Heart left ventricle (tissue), 16 donors: ENCODE results near the gene DCAF4L1. TPM values are rescaled to one million over a fixed set of nuclear protein-coding genes. Genes with fewer than 3 reads are reported as not detected.

Experiments
- ATAC-seq, 4 donors: fragments of 200-7000 bp; cut with Tn5 transposase; one replicate each; pipeline ENCODE4 v1.9.1; 2020 to 2022; ENCODE audit warnings: moderate library complexity in 4 of 4, mild to moderate bottlenecking in 3 of 4, moderate number of reproducible peaks in 1 of 4
- DNase-seq, 5 donors: peaks; one replicate each; pipeline ENCODE4 v3.0.0-alpha.2; 2020
- H3K27ac ChIP-seq, 12 donors: fragments of 200-600 bp; sonication (generic) in 4 of 12; one replicate each; pipeline versions ENCODE4 v1.5.0 to v1.8.0; 2016 to 2022; ENCODE audit warnings: mild to moderate bottlenecking in 2 of 12
- H3K27me3 ChIP-seq, 9 donors: fragments of 200-600 bp; sonication (generic) in 2 of 9; one replicate each; pipeline versions ENCODE4 v1.5.1 to v1.8.0; 2016 to 2022; ENCODE audit warnings: mild to moderate bottlenecking in 3 of 9
- H3K36me3 ChIP-seq, 9 donors: fragments of 200-600 bp; sonication (generic) in 2 of 9; one replicate each; pipeline versions ENCODE4 v1.5.0 to v1.8.0; 2018 to 2022; ENCODE audit warnings: mild to moderate bottlenecking in 2 of 9
- H3K4me1 ChIP-seq, 12 donors: fragments of 200-600 bp; sonication (generic) in 4 of 12; one replicate each; pipeline versions ENCODE4 v1.5.0 to v1.8.0; 2016 to 2022; ENCODE audit warnings: mild to moderate bottlenecking in 3 of 12
- H3K4me3 ChIP-seq, 12 donors: fragments of 200-600 bp; sonication (generic) in 4 of 12; one replicate each; pipeline versions ENCODE4 v1.5.0 to v1.8.0; 2017 to 2022; ENCODE audit warnings: mild to moderate bottlenecking in 9 of 12, moderate library complexity in 4 of 12
- H3K9me3 ChIP-seq, 12 donors: fragments of 200-600 bp; sonication (generic) in 4 of 12; one replicate each; pipeline versions ENCODE4 v1.5.0 to v1.8.0; 2016 to 2022; ENCODE audit warnings: mild to moderate bottlenecking in 1 of 12
- CTCF ChIP-seq, 12 donors: fragments of 200-600 bp; sonication (generic) in 4 of 12; IDR thresholded peaks; one replicate each; pipeline versions ENCODE4 v1.5.0 to v1.8.0; 2018 to 2022; ENCODE audit warnings: antibody characterized with exemption in 12 of 12, mild to moderate bottlenecking in 5 of 12
- POLR2A ChIP-seq, 2 donors: fragments of 450-650 bp; IDR thresholded peaks; one replicate each; pipeline ENCODE4 v1.6.1; 2017; ENCODE audit warnings: antibody characterized with exemption in 2 of 2, mild to moderate bottlenecking in 2 of 2, moderate library complexity in 2 of 2
- WGBS, 4 donors: extraction: QIAGEN DNeasy Blood & Tissue Kit in 2 of 4; methylation state at CpG; one replicate each; pipeline versions ENCODE4 v1.1.5 to v1.1.7; 2013 to 2018; 5-methylcytosine and 5-hydroxymethylcytosine counted together
- intact Hi-C, 10 donors: fragments of 100-400 bp; cut with DNase I; formaldehyde crosslinking; loops; one replicate each; pipeline versions ENCODE4 v1.11.1 to v1.14.2; 2022
- polyA plus RNA-seq, 2 donors: library from polyadenylated mRNA; stranded (reverse); fragments of 200-250 nt; gene quantifications; one replicate each; pipeline ENCODE4 v1.2.3, GENCODE V29; 2013
- total RNA-seq, 9 donors: library from RNA; depleted of rRNA in 2 of 9; stranded (reverse); fragments of >200 nt in 2 of 9; fragmentation: NEBNext Ultra II Directional in 3 of 9; extraction: Animal tissue kit (Norgen Biotek cat#: 25700) in 3 of 9; gene quantifications; one replicate each; pipeline versions ENCODE4 v1.1.0 to v1.2.4, GENCODE V29; 2016 to 2023
- donor health status: ischemic (EF 13 %, LVEDD 7.1; RV severe dilation, severe dysfunction).
- donor health status: healthy with polysubstance abuse.
- donor health status: DM: no; HTN: yes; CAD: no.
- donor health status: DM: no; HTN: no; CAD: no.
- donor health status: ischemic (EF 25% LVEDD 6.9; RV normal size, moderate dysfunction).
- donor health status: ischemic (EF 25% LVEDD 5.7; RV mildly dilated, moderate dysfunction).
- donor health status: healthy.
- donor health status: DM: yes; HTN: yes; CAD: no.
- donor health status: ischemic (EF 35%, LVEDD 5.7; RV mildly dilated, moderate dysfunction).
- donor health status: nonischemic (EF 11% LVEDD 7.7; RV severe dilation, severe dysfunction).
- donor health status: DM: yes; HTN: yes; CAD: no.
- donor health status: PGD.
- donor health status: ischemic (EF 29% LVEDD 5.4; RV normal size, mild dysfunction).
- donor health status: nonischemic (EF 23%, LVEDD 6.1; RV moderate dilation, normal function).

The DCAF4L1 gene
- total and polyA plus RNA-seq, 11 donors = 0.05 to 0.46 (median 0.24) TPM

- Histone ChIP-seq H3K4me1 (no peaks in the 10 kb centered on the region), H3K27ac (no peak overlapping the region), H3K9me3 (no peaks in the 10 kb centered on the region), H3K4me3 (no peak overlapping the region), H3K27me3 (no peaks in the 10 kb centered on the region), H3K36me3 (no peaks in the 10 kb centered on the region)
- intact Hi-C loops = no loop called here
- ATAC-seq = no peak
- 79 to 95% (median 84%) methylated on average over 1 of the region's 1 CpG for WGBS, 4 donors
- TF ChIP-seq CTCF (IDR thresholded peaks at IDR 0.05) (no peak), POLR2A (IDR thresholded peaks at IDR 0.05) (no peak)
- no peak for DNase-seq
These were observed 6.2 kb upstream of the DCAF4L1 start for GRCh38 chr4:41975341-41975740.

GRCh38 chr4:41976775-41977516 is 4.6 kb upstream of the DCAF4L1 start:
- no peak overlapping the region for H3K4me3 ChIP-seq
- H3K27ac ChIP-seq = no peak overlapping the region

GRCh38 chr4:41977709-41978108 is 3.8 kb upstream of the DCAF4L1 start:
- Histone ChIP-seq H3K27me3 (no peaks in the 10 kb centered on the region), H3K36me3 (no peaks in the 10 kb centered on the region), H3K4me3 (no peak overlapping the region), H3K4me1 (no peaks in the 10 kb centered on the region), H3K9me3 (no peaks in the 10 kb centered on the region), H3K27ac (no peak overlapping the region)
- peak in 1 of 4 donors; percentile 36 for ATAC-seq
- WGBS, 4 donors = 38 to 49% (median 41%) methylated on average over 3 of the region's 3 CpGs
- DNase-seq = no peak
- intact Hi-C loops = no loop called here
- TF ChIP-seq CTCF (IDR thresholded peaks at IDR 0.05) (no peak), POLR2A (IDR thresholded peaks at IDR 0.05) (no peak)

More at GRCh38 chr4:41976775-41977516, 4.6 kb upstream of the DCAF4L1 start:
- no peak for ATAC-seq
- no peaks in the 10 kb centered on the region for H3K9me3 ChIP-seq
- no peaks in the 10 kb centered on the region for H3K36me3 ChIP-seq
- no peaks in the 10 kb centered on the region for H3K27me3 ChIP-seq
- WGBS, 4 donors = 82 to 94% (median 87%) methylated on average over 1 of the region's 1 CpG
- DNase-seq = no peak
- TF ChIP-seq POLR2A (IDR thresholded peaks at IDR 0.05) = no peak
- no peak for TF ChIP-seq CTCF (IDR thresholded peaks at IDR 0.05)
- H3K4me1 ChIP-seq = no peaks in the 10 kb centered on the region
- intact Hi-C loops = no loop called here

GRCh38 chr4:41982716-41983115 is 1.2 kb downstream of the DCAF4L1 start:
- ATAC-seq = no peak
- Histone ChIP-seq H3K36me3 (no peaks in the 10 kb centered on the region), H3K4me3 (no peak overlapping the region), H3K27me3 (no peaks in the 10 kb centered on the region), H3K9me3 (no peaks in the 10 kb centered on the region), H3K27ac (no peak overlapping the region), H3K4me1 (no peaks in the 10 kb centered on the region)
- WGBS, 4 donors = 92 to 96% (median 94%) methylated on average over 22 of the region's 22 CpGs
- DNase-seq = no peak
- intact Hi-C loops = no loop called here
- TF ChIP-seq CTCF (IDR thresholded peaks at IDR 0.05) = no peak
- no peak for TF ChIP-seq POLR2A (IDR thresholded peaks at IDR 0.05)
